ENCODE results near the gene PROB1. TPM values are rescaled to one million over a fixed set of nuclear protein-coding genes. Genes with fewer than 3 reads are reported as not detected.

PROB1 gene
- total and polyA plus RNA-seq, 9 of the 15 experiments (the other 6 are each of a cell fraction or from before 2014, with no cell fraction given), result 0.01 to 1.8 (median 0.47) TPM

- no peak for TF ChIP-seq ZNF280B (CRISPR knock-in tag; IDR thresholded peaks at IDR 0.05)
- TF ChIP-seq ZNF76 (CRISPR knock-in tag; IDR thresholded peaks at IDR 0.05; ENCODE audit: borderline replicate concordance), result no peak
- no peak for TF ChIP-seq NR2C2 (CRISPR knock-in tag; IDR thresholded peaks at IDR 0.05)
- TF ChIP-seq NR2C2 (tag; IDR thresholded peaks at IDR 0.05), result peak; percentile 77; the same call in 1 of the 2 replicates
- TF ChIP-seq FOXK2 (conservative IDR thresholded peaks at IDR 0.05 in 1 of 2, IDR thresholded peaks at IDR 0.05 in 1 of 2; ENCODE audit: low read depth in 2 of 2), result peak in 1 of 2 experiments; percentile 35; a peak in 1 of 4 replicates
- no peak for TF ChIP-seq ELF1 (tag; IDR thresholded peaks at IDR 0.05)
- no peak for TF ChIP-seq NR3C1 (CRISPR knock-in tag; IDR thresholded peaks at IDR 0.05)
- TF ChIP-seq ZNF644 (tag; IDR thresholded peaks at IDR 0.05; ENCODE audit: low read depth), result 0 out of 2 replicates have a peak, but pooled peaks have one; percentile 48
- no peak for TF ChIP-seq HNRNPUL1 (IDR thresholded peaks at IDR 0.05; ENCODE audit: low read length)
- TF ChIP-seq IRF1 (CRISPR knock-in tag; IDR thresholded peaks at IDR 0.05; ENCODE audit: borderline replicate concordance), result no peak
- TF ChIP-seq L3MBTL2 (IDR thresholded peaks at IDR 0.05), result peak; percentile 46; the same call in 1 of the 2 replicates
- TF ChIP-seq ADNP (tag; IDR thresholded peaks at IDR 0.05), result no peak
- TF ChIP-seq ZNF133 (CRISPR knock-in tag; IDR thresholded peaks at IDR 0.05), result no peak
- no peak for TF ChIP-seq ZNF311 (CRISPR knock-in tag; IDR thresholded peaks at IDR 0.05)
- TF ChIP-seq MAFK (IDR thresholded peaks at IDR 0.05; ENCODE audit: low read length), result no peak
- TF ChIP-seq ZNF165 (CRISPR knock-in tag; IDR thresholded peaks at IDR 0.05; ENCODE audit: borderline replicate concordance), result no peak
- no peak for TF ChIP-seq HMGXB4 (CRISPR knock-in tag; IDR thresholded peaks at IDR 0.05)
- 0 out of 2 replicates have a peak, but pooled peaks have one; percentile 34 for TF ChIP-seq ESRRA (IDR thresholded peaks at IDR 0.05; ENCODE audit: borderline replicate concordance, low read depth)
- no peak for TF ChIP-seq ZNF23 (CRISPR knock-in tag; IDR thresholded peaks at IDR 0.05)
- no peak for TF ChIP-seq PBX2 (CRISPR knock-in tag; IDR thresholded peaks at IDR 0.05; ENCODE audit: low read depth)
- no peak for TF ChIP-seq PBX2 (tag; conservative IDR thresholded peaks at IDR 0.05; ENCODE audit: low read depth)
These were observed 9.5 kb downstream of the PROB1 start (continued) for GRCh38 chr5:139385061-139386049.
